ENCODE measurements around the gene CHRNA3.
"Not testable (repeated sequence)": the region's sequence is repeated elsewhere in the genome, so short reads cannot be mapped to it uniquely, and the experiment has no call there.

Gene CHRNA3

GRCh38 chr15:78617516-78617915 is 3.3 kb downstream of the CHRNA3 start:
- no peak for DNase-seq (ENCODE audit: low read depth)

- DNase-seq (ENCODE audit: low read depth), result no peak
These were observed 3.7 kb downstream of the CHRNA3 start for GRCh38 chr15:78617076-78617475.

GRCh38 chr15:78616506-78616905 is 4.3 kb downstream of the CHRNA3 start:
- DNase-seq (ENCODE audit: low read depth), result no peak

- no peak for DNase-seq (ENCODE audit: low read depth)
These were observed 5.6 kb downstream of the CHRNA3 start for GRCh38 chr15:78615151-78615589.

- no peak for DNase-seq (ENCODE audit: low read depth)
These were observed 6.8 kb downstream of the CHRNA3 start for GRCh38 chr15:78614021-78614420.

- not testable (repeated sequence) for DNase-seq (ENCODE audit: low read depth)
These were observed 11.2 kb downstream of the CHRNA3 start for GRCh38 chr15:78609551-78609950.

GRCh38 chr15:78605680-78606079 is 15.1 kb downstream of the CHRNA3 start:
- DNase-seq (ENCODE audit: low read depth), result no peak

- DNase-seq (ENCODE audit: low read depth), result no peak
These were observed 15.6 kb downstream of the CHRNA3 start for GRCh38 chr15:78605201-78605600.

- DNase-seq (ENCODE audit: low read depth), result no peak
These were observed 16.4 kb downstream of the CHRNA3 start for GRCh38 chr15:78604420-78604819.

- no peak for DNase-seq (ENCODE audit: low read depth)
These were observed 17.3 kb downstream of the CHRNA3 start for GRCh38 chr15:78603467-78603866.

- DNase-seq (ENCODE audit: low read depth), result no peak
These were observed 21.6 kb downstream of the CHRNA3 start for GRCh38 chr15:78599189-78599588.

- no peak for DNase-seq (ENCODE audit: low read depth)
These were observed 22.4 kb downstream of the CHRNA3 start for GRCh38 chr15:78598348-78598747.

- no peak for DNase-seq (ENCODE audit: low read depth)
These were observed 23.2 kb downstream of the CHRNA3 start for GRCh38 chr15:78597583-78597982.

GRCh38 chr15:78574944-78575343 is 45.9 kb downstream of the CHRNA3 start:
- DNase-seq (ENCODE audit: low read depth), result no peak

- no peak for DNase-seq (ENCODE audit: low read depth)
These were observed 47.4 kb downstream of the CHRNA3 start for GRCh38 chr15:78573416-78573815.

- no peak for DNase-seq (ENCODE audit: low read depth)
These were observed 49.4 kb downstream of the CHRNA3 start for GRCh38 chr15:78571382-78571781.

GRCh38 chr15:78570710-78571109 is 50.1 kb downstream of the CHRNA3 start:
- no peak for DNase-seq (ENCODE audit: low read depth)

- no peak for DNase-seq (ENCODE audit: low read depth)
These were observed 53.3 kb downstream of the CHRNA3 start for GRCh38 chr15:78567531-78567930.

GRCh38 chr15:78565951-78566774 is 54.6 kb downstream of the CHRNA3 start:
- no peak for DNase-seq (ENCODE audit: low read depth)

GRCh38 chr15:78565097-78565950 is 55.5 kb downstream of the CHRNA3 start, which contains the start of gene CHRNA5:
CHRNA5 (plus strand) TSS chr15:78565520; CDS start chr15:78565720, 200 bp downstream.
- DNase-seq (ENCODE audit: low read depth), result peak; percentile 72

GRCh38 chr15:78564743-78565096 is 56.1 kb downstream of the CHRNA3 start:
- DNase-seq (ENCODE audit: low read depth), result no peak

- no peak for DNase-seq (ENCODE audit: low read depth)
These were observed 57.7 kb downstream of the CHRNA3 start for GRCh38 chr15:78563092-78563491.

GRCh38 chr15:78561490-78561889 is 59.3 kb downstream of the CHRNA3 start:
- no peak for DNase-seq (ENCODE audit: low read depth)
